ENCODE measurements around the gene ABCC2. TPM values are rescaled to one million over a fixed set of nuclear protein-coding genes. Genes with fewer than 3 reads are reported as not detected.

ABCC2 gene
- total RNA-seq, 1 experiment from 2014 or later: 6.5 TPM

DNA sequence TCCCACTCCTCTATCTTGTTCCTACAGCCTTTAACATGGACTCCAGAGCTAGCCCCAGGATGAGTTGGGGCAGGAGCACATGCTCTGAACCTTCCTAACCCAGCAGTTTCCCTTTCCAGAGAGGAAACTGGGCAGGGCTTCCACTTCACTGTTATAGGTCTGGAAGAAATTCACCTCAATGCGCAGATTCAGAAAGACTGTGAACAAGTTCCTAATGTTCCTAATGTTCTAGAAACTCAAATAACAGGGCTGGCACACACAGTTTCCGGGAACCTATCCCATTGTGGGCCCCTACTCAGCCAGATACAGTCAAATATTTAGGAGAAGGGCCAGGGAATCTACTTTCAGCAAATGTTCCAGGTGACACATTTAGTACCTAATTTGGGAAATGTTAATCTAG, 29.7 kb downstream of the ABCC2 start:
- in situ Hi-C loops (cut with HindIII; ENCODE audit: low pct_unique_long_range_greater_than_20kb, low sequenced_read_pairs): no loop called here
- no peak overlapping the region for H3K27ac ChIP-seq (ENCODE audit: low read length)
- no peak for ATAC-seq

DNA sequence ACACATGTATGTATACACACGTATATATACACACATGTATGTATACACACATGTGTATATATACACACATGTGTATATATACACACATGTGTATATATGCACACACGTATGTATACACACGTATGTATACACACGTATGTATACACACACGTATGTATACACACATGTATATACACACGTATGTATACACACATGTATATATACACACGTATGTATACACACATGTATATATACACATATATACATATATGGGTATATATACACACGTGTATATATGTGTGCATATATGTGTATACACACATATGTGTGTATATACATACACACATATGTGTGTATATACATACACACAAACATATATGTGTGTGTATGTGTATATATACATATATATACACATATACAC, 31.7 kb downstream of the ABCC2 start:
- CTCF ChIA-PET: no interaction called here
- H3K36me3 ChIP-seq (ENCODE audit: control insufficient read depth, insufficient read depth, low read length): no peaks in the 10 kb centered on the region
- in situ Hi-C loops (cut with HindIII; ENCODE audit: low pct_unique_long_range_greater_than_20kb, low sequenced_read_pairs): no loop called here

More for the DNA sequence above, 29.7 kb downstream of the ABCC2 start:
- H3K27me3 ChIP-seq (ENCODE audit: control insufficient read depth, insufficient read depth, low read length): no peaks in the 10 kb centered on the region
- H3K9me3 ChIP-seq (ENCODE audit: control insufficient read depth, insufficient read depth, low read depth, low read length): no peaks in the 10 kb centered on the region
- no peaks in the 10 kb centered on the region for H3K4me1 ChIP-seq (ENCODE audit: control insufficient read depth, insufficient read depth, low read length)
- ChIA-PET POLR2A (no interaction called here), CTCF (no interaction called here)
- no peak for DNase-seq (ENCODE audit: low read depth, low spot score)
- no peaks in the 10 kb centered on the region for H3K36me3 ChIP-seq (ENCODE audit: control insufficient read depth, insufficient read depth, low read length)
- TF ChIP-seq SIN3A (IDR thresholded peaks at IDR 0.05; ENCODE audit: borderline replicate concordance, insufficient read depth, low read depth, low read length) (no peak), TCF7L2 (IDR thresholded peaks at IDR 0.05; ENCODE audit: low read depth, low read length) (no peak)
- intact Hi-C loops (cut with micrococcal nuclease; ENCODE audit: unreplicated experiment): no loop called here
- H3K4me3 ChIP-seq (ENCODE audit: low read depth in 2 of 2, low read length in 2 of 2): no peak overlapping the region
- BruUV-seq (replicated peaks): no TSS peak

DNA sequence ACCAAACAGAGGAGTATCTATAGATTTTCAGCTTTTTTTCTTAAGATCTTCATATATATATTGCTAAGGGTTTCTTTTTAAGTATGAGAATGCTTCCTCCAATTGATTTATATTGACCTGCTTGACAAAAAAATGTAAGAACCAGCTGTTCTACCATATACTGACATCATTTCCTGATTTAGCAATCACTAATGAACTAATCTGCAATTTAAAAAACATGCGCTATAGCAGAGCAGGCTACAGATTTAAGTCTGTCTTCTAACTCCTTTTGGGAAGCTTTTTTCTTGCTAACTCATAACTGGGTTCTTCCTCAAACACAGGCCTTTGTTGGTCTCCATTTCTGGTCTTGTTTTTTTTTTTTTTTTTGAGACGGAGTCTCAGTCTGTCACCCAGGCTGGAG, 33.2 kb downstream of the ABCC2 start:
- H3K9me3 ChIP-seq (ENCODE audit: control insufficient read depth, insufficient read depth, low read depth, low read length): no peaks in the 10 kb centered on the region
- H3K27ac ChIP-seq (ENCODE audit: low read length): no peak overlapping the region
- DNase-seq (ENCODE audit: low read depth, low spot score): no peak
- TF ChIP-seq, protein P1, sequence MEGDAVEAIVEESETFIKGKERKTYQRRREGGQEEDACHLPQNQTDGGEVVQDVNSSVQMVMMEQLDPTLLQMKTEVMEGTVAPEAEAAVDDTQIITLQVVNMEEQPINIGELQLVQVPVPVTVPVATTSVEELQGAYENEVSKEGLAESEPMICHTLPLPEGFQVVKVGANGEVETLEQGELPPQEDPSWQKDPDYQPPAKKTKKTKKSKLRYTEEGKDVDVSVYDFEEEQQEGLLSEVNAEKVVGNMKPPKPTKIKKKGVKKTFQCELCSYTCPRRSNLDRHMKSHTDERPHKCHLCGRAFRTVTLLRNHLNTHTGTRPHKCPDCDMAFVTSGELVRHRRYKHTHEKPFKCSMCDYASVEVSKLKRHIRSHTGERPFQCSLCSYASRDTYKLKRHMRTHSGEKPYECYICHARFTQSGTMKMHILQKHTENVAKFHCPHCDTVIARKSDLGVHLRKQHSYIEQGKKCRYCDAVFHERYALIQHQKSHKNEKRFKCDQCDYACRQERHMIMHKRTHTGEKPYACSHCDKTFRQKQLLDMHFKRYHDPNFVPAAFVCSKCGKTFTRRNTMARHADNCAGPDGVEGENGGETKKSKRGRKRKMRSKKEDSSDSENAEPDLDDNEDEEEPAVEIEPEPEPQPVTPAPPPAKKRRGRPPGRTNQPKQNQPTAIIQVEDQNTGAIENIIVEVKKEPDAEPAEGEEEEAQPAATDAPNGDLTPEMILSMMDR (IDR thresholded peaks at IDR 0.05): no peak
- TF ChIP-seq TCF7L2 (IDR thresholded peaks at IDR 0.05; ENCODE audit: low read depth, low read length) (no peak), POLR2AphosphoS5 (IDR thresholded peaks at IDR 0.05; ENCODE audit: low read depth, low read length) (no peak), SIN3A (IDR thresholded peaks at IDR 0.05; ENCODE audit: borderline replicate concordance, insufficient read depth, low read depth, low read length) (no peak)
- TF ChIP-seq, protein P2, sequence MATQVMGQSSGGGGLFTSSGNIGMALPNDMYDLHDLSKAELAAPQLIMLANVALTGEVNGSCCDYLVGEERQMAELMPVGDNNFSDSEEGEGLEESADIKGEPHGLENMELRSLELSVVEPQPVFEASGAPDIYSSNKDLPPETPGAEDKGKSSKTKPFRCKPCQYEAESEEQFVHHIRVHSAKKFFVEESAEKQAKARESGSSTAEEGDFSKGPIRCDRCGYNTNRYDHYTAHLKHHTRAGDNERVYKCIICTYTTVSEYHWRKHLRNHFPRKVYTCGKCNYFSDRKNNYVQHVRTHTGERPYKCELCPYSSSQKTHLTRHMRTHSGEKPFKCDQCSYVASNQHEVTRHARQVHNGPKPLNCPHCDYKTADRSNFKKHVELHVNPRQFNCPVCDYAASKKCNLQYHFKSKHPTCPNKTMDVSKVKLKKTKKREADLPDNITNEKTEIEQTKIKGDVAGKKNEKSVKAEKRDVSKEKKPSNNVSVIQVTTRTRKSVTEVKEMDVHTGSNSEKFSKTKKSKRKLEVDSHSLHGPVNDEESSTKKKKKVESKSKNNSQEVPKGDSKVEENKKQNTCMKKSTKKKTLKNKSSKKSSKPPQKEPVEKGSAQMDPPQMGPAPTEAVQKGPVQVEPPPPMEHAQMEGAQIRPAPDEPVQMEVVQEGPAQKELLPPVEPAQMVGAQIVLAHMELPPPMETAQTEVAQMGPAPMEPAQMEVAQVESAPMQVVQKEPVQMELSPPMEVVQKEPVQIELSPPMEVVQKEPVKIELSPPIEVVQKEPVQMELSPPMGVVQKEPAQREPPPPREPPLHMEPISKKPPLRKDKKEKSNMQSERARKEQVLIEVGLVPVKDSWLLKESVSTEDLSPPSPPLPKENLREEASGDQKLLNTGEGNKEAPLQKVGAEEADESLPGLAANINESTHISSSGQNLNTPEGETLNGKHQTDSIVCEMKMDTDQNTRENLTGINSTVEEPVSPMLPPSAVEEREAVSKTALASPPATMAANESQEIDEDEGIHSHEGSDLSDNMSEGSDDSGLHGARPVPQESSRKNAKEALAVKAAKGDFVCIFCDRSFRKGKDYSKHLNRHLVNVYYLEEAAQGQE (IDR thresholded peaks at IDR 0.05; ENCODE audit: insufficient read depth in 1 of 2, low read depth in 2 of 2, low read length in 1 of 2): no peak
- H3K27me3 ChIP-seq (ENCODE audit: control insufficient read depth, insufficient read depth, low read length): no peaks in the 10 kb centered on the region
- no TSS peak for BruUV-seq (replicated peaks)
- no peaks in the 10 kb centered on the region for H3K36me3 ChIP-seq (ENCODE audit: control insufficient read depth, insufficient read depth, low read length)
- H3K4me3 ChIP-seq (ENCODE audit: low read depth in 2 of 2, low read length in 2 of 2): no peak overlapping the region
- no peak for ATAC-seq
- in situ Hi-C loops (cut with HindIII; ENCODE audit: low pct_unique_long_range_greater_than_20kb, low sequenced_read_pairs): no loop called here
- POLR2A ChIA-PET: no interaction called here
- intact Hi-C loops (cut with micrococcal nuclease; ENCODE audit: unreplicated experiment): no loop called here
- CTCF ChIA-PET: interaction anchor here (0.6 kb wide), 1 partner anchor 239 kb away, joined by 7 read pairs; no protein-coding TSS in a partner anchor
- no peaks in the 10 kb centered on the region for H3K4me1 ChIP-seq (ENCODE audit: control insufficient read depth, insufficient read depth, low read length)

More for the DNA sequence above, 31.7 kb downstream of the ABCC2 start:
- Histone ChIP-seq H3K27ac (ENCODE audit: low read length) (no peak overlapping the region), H3K4me3 (ENCODE audit: low read depth in 2 of 2, low read length in 2 of 2) (no peak overlapping the region), H3K4me1 (ENCODE audit: control insufficient read depth, insufficient read depth, low read length) (no peaks in the 10 kb centered on the region), H3K27me3 (ENCODE audit: control insufficient read depth, insufficient read depth, low read length) (no peaks in the 10 kb centered on the region), H3K9me3 (ENCODE audit: control insufficient read depth, insufficient read depth, low read depth, low read length) (no peaks in the 10 kb centered on the region)
- TF ChIP-seq, protein P1 (IDR thresholded peaks at IDR 0.05): no peak
- TF ChIP-seq POLR2AphosphoS5 (IDR thresholded peaks at IDR 0.05; ENCODE audit: low read depth, low read length): no peak
- TF ChIP-seq, protein P2 (IDR thresholded peaks at IDR 0.05; ENCODE audit: insufficient read depth in 1 of 2, low read depth in 2 of 2, low read length in 1 of 2): no peak
- TF ChIP-seq TCF7L2 (IDR thresholded peaks at IDR 0.05; ENCODE audit: low read depth, low read length): no peak
- no peak for TF ChIP-seq SIN3A (IDR thresholded peaks at IDR 0.05; ENCODE audit: borderline replicate concordance, insufficient read depth, low read depth, low read length)
- intact Hi-C loops (cut with micrococcal nuclease; ENCODE audit: unreplicated experiment): no loop called here
- POLR2A ChIA-PET: no interaction called here
- no peak for ATAC-seq
- no TSS peak for BruUV-seq (replicated peaks)
- no peak for DNase-seq (ENCODE audit: low read depth, low spot score)
